ENCODE data around the gene ZNF620. TPM values are rescaled to one million over a fixed set of nuclear protein-coding genes. Genes with fewer than 3 reads are reported as not detected.
A peak's percentile ranks its signal among the peaks of the same experiment; 100 is the strongest.

The ZNF620 gene
- total RNA-seq, 1 donor from 2014 or later: 4.2 TPM

DNA sequence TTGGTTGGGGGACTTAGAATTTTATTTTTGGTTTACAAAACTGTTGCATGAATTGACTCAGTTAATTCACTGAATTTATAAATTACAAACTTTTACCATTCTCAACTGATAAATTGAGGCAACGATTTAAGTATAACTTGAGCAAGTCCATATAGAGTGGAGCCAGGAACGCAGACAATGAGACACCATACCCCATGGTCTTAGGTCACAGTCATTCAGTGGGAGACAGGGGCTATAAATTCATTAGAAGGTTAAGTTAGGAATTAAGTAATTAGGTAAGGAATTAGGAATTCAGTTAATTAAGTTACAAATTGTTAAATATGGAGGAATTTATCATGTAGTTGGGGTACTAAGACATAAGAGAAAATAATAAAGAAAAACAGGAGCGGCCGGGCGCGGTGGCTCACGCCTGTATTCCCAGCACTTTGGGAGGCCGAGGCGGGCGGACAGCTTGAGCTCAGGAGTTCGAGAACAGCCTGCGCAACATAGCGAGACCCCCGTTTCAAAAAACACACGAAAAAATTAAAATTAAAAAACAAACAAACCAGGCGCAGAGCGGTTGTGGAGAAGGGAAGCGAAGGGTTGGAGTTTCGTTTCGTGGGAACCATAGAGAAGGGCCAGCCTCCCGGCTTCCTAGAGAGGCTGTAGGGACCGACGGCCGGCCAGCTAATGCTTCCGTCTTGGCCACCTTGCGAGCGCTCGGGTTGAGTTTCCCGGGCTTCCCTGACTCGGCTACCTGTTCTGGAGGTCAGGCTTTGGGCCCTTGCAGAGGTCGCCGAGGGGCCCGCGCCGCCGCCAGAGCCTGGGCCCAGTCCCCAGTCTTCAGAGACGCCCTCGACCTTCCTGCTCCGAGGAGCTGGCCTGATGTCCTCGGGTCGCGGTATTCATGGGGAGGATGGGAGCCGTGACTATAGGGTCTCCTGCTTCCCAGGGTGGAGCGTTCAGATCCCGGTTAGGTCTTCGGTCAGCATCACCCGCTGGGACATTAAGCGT lies 29.1 kb upstream of the ZNF620 start, which contains the start of gene ZNF619:
Gene ZNF619 (plus strand): TSS at position 645 of the 993 bp plus-strand sequence. CDS start 858 bp downstream, outside the sequence.
- H3K9me3 Mint-ChIP-seq (ENCODE audit: unreplicated experiment): no peaks in the 10 kb centered on the region
- peaks cover 4% of the 10 kb centered on the region for H3K4me1 ChIP-seq (ENCODE audit: insufficient read depth, low read length)
- no peaks in the 10 kb centered on the region for H3K27me3 ChIP-seq (ENCODE audit: insufficient read depth, low read length)
- H4K20me1 ChIP-seq (ENCODE audit: insufficient read depth, low read length): no peaks in the 10 kb centered on the region
- peak within 1 kb of the TSS; percentile 46 for H3K27ac ChIP-seq (ENCODE audit: low read depth, low read length)
- peaks cover 5% of the 10 kb centered on the region for H3K36me3 Mint-ChIP-seq (ENCODE audit: low read depth, unreplicated experiment)
- no peaks in the 10 kb centered on the region for H3K9me3 ChIP-seq (ENCODE audit: insufficient read depth, low read depth, low read length)
- H3K4me3 ChIP-seq (ENCODE audit: insufficient read depth, low read depth, low read length): peak within 1 kb of the TSS; percentile 76
- no peak for FAIRE-seq
- peak; percentile 59 for DNase-seq (ENCODE audit: low read depth)
- H2AFZ ChIP-seq (ENCODE audit: low read depth, low read length): peak within 1 kb of the TSS; percentile 97
- H3K4me2 ChIP-seq (ENCODE audit: low read length): peak within 1 kb of the TSS; percentile 85
- H3K4me1 Mint-ChIP-seq (ENCODE audit: low read depth, unreplicated experiment): peaks cover 6% of the 10 kb centered on the region
- H3K9ac ChIP-seq (ENCODE audit: low read length): peak within 1 kb of the TSS; percentile 88
- no peaks in the 10 kb centered on the region for H3K27me3 Mint-ChIP-seq (ENCODE audit: low read depth, unreplicated experiment)
- H3K27ac Mint-ChIP-seq (ENCODE audit: unreplicated experiment): peak within 1 kb of the TSS; percentile 94
- no peaks in the 10 kb centered on the region for H3K36me3 ChIP-seq (ENCODE audit: insufficient read depth, low read length)
- no peak for TF ChIP-seq EZH2 (IDR thresholded peaks at IDR 0.05; ENCODE audit: insufficient read depth, low read length)
- TF ChIP-seq, protein P1, sequence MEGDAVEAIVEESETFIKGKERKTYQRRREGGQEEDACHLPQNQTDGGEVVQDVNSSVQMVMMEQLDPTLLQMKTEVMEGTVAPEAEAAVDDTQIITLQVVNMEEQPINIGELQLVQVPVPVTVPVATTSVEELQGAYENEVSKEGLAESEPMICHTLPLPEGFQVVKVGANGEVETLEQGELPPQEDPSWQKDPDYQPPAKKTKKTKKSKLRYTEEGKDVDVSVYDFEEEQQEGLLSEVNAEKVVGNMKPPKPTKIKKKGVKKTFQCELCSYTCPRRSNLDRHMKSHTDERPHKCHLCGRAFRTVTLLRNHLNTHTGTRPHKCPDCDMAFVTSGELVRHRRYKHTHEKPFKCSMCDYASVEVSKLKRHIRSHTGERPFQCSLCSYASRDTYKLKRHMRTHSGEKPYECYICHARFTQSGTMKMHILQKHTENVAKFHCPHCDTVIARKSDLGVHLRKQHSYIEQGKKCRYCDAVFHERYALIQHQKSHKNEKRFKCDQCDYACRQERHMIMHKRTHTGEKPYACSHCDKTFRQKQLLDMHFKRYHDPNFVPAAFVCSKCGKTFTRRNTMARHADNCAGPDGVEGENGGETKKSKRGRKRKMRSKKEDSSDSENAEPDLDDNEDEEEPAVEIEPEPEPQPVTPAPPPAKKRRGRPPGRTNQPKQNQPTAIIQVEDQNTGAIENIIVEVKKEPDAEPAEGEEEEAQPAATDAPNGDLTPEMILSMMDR (IDR thresholded peaks at IDR 0.05; ENCODE audit: insufficient read depth, low read depth, low read length): no peak
- H3K79me2 ChIP-seq (ENCODE audit: insufficient read depth, low read length): no peaks in the 10 kb centered on the region
- H3K4me3 Mint-ChIP-seq (ENCODE audit: unreplicated experiment): peak within 1 kb of the TSS; percentile 92

DNA sequence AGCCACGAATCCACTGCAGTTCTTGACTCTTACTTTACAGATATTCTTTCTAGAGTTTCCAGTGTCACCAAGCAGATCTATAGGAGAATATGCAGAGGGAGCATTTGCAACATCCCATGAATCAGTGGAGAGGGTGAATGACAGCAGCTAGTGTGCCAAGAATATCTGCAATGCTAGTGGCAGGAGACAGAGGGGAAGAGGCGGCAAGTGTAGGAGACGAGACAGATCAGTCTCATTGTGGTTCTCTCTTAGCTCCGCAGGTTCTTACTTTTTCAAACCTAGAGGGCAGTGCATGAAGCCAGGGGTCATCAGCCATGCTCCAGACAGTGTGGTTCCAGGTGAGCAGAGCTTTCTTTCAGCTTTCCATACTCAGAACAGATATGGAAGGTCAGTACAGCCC lies 28.2 kb upstream of the ZNF620 start:
- peak overlapping the region; percentile 88 for H3K9ac ChIP-seq (ENCODE audit: low read length)
- no peak overlapping the region for H3K27ac ChIP-seq (ENCODE audit: low read depth, low read length)
- DNase-seq (ENCODE audit: low read depth) (no peak), FAIRE-seq (no peak)
- Mint-ChIP-seq H3K9me3 (ENCODE audit: unreplicated experiment) (no peaks in the 10 kb centered on the region), H3K27me3 (ENCODE audit: low read depth, unreplicated experiment) (no peaks in the 10 kb centered on the region), H3K27ac (ENCODE audit: unreplicated experiment) (peak overlapping the region; percentile 94), H3K36me3 (ENCODE audit: low read depth, unreplicated experiment) (peaks cover 5% of the 10 kb centered on the region), H3K4me1 (ENCODE audit: low read depth, unreplicated experiment) (peaks cover 6% of the 10 kb centered on the region), H3K4me3 (ENCODE audit: unreplicated experiment) (peak overlapping the region; percentile 92)
- TF ChIP-seq, protein P1 (IDR thresholded peaks at IDR 0.05; ENCODE audit: insufficient read depth, low read depth, low read length): no peak
- TF ChIP-seq EZH2 (IDR thresholded peaks at IDR 0.05; ENCODE audit: insufficient read depth, low read length): no peak
- no peaks in the 10 kb centered on the region for H3K9me3 ChIP-seq (ENCODE audit: insufficient read depth, low read depth, low read length)
- H3K27me3 ChIP-seq (ENCODE audit: insufficient read depth, low read length): no peaks in the 10 kb centered on the region
- peak overlapping the region; percentile 97 for H2AFZ ChIP-seq (ENCODE audit: low read depth, low read length)
- no peaks in the 10 kb centered on the region for H4K20me1 ChIP-seq (ENCODE audit: insufficient read depth, low read length)
- no peaks in the 10 kb centered on the region for H3K36me3 ChIP-seq (ENCODE audit: insufficient read depth, low read length)
- no peaks in the 10 kb centered on the region for H3K79me2 ChIP-seq (ENCODE audit: insufficient read depth, low read length)
- H3K4me1 ChIP-seq (ENCODE audit: insufficient read depth, low read length): peaks cover 4% of the 10 kb centered on the region
- peak overlapping the region; percentile 76 for H3K4me3 ChIP-seq (ENCODE audit: insufficient read depth, low read depth, low read length)
- H3K4me2 ChIP-seq (ENCODE audit: low read length): peak overlapping the region; percentile 85

Measured in astrocyte (in vitro differentiated cells and primary cell).